NCI-H446 treated with DMSO at 0.1 percent for 48 hours (cell line): ENCODE data around the gene VAMP1.
"Not testable (repeated sequence)": the region's sequence is repeated elsewhere in the genome, so short reads cannot be mapped to it uniquely, and the experiment has no call there.

ENCODE experiments used
- DNase-seq: peaks from one replicate; lab custom pipeline; 2025; lab: John Stamatoyannopoulos, UW

Gene VAMP1

GRCh38 chr12:6469609-6470374 lies 685 bp downstream of the VAMP1 start:
- no peak for DNase-seq

GRCh38 chr12:6469092-6469491 lies 1.4 kb downstream of the VAMP1 start:
- DNase-seq = no peak

GRCh38 chr12:6468283-6468575 lies 2.2 kb downstream of the VAMP1 start:
- DNase-seq = no peak

- not testable (repeated sequence) for DNase-seq
These were observed 2.8 kb downstream of the VAMP1 start for GRCh38 chr12:6467571-6468282.

- not testable (repeated sequence) for DNase-seq
These were observed 3.7 kb downstream of the VAMP1 start for GRCh38 chr12:6466751-6467150.

- DNase-seq = no peak
These were observed 4.3 kb downstream of the VAMP1 start for GRCh38 chr12:6466184-6466573.

- DNase-seq = peak; percentile 41
These were observed 4.9 kb downstream of the VAMP1 start for GRCh38 chr12:6465467-6466183.

- no peak for DNase-seq
These were observed 5.9 kb downstream of the VAMP1 start for GRCh38 chr12:6464531-6464930.

- DNase-seq = no peak
These were observed 6.6 kb downstream of the VAMP1 start for GRCh38 chr12:6463858-6464257.

GRCh38 chr12:6463216-6463615 lies 7.3 kb downstream of the VAMP1 start:
- no peak for DNase-seq

- DNase-seq = no peak
These were observed 8.1 kb downstream of the VAMP1 start for GRCh38 chr12:6462234-6462995.

- DNase-seq = no peak
These were observed 8.9 kb downstream of the VAMP1 start for GRCh38 chr12:6461401-6462233.

GRCh38 chr12:6460751-6461371 lies 9.6 kb downstream of the VAMP1 start:
- DNase-seq = no peak

- DNase-seq = no peak
These were observed 11.5 kb downstream of the VAMP1 start for GRCh38 chr12:6459004-6459337.

- no peak for DNase-seq
These were observed 12.0 kb downstream of the VAMP1 start for GRCh38 chr12:6458281-6459003.

- no peak for DNase-seq
These were observed 13.1 kb downstream of the VAMP1 start for GRCh38 chr12:6457220-6457945.

GRCh38 chr12:6452944-6453630 lies 17.4 kb downstream of the VAMP1 start:
- DNase-seq = no peak

GRCh38 chr12:6452245-6452943 lies 18.1 kb downstream of the VAMP1 start:
- DNase-seq = no peak
